K562 (cell line): ENCODE measurements around the gene PRSS22. TPM values are rescaled to one million over a fixed set of nuclear protein-coding genes. Genes with fewer than 3 reads are reported as not detected.

Experiments used
- CEBPB ChIP-seq: fragments of 450-650 bp; IDR thresholded peaks from 2 replicates; pipeline ENCODE4 v1.6.1; 2016; ENCODE audit warnings: missing genetic modification characterization, missing compliant biosample characterization
- DNMT1 ChIP-seq: fragments of 450-650 bp; IDR thresholded peaks from 2 replicates; pipeline ENCODE4 v1.6.1; 2016; ENCODE audit warnings: antibody characterized with exemption, mild to moderate bottlenecking
- E2F3 ChIP-seq: fragments of 250-450 bp; sonication (Bioruptor Pico); IDR thresholded peaks from 2 replicates; pipeline ENCODE4 v1.4.0; 2020; ENCODE audit warnings: mild to moderate bottlenecking
- KDM4B ChIP-seq, 2 experiments: fragments of 450-650 bp in 1 of 2; sonication (generic) in 1 of 2; IDR thresholded peaks; 2 replicates each; pipeline ENCODE4 v1.6.1; 2016 to 2017; ENCODE audit warnings: borderline replicate concordance in 2 of 2, antibody characterized with exemption in 1 of 2, low read depth in 1 of 2, mild to moderate bottlenecking in 1 of 2
- MAFK ChIP-seq: IDR thresholded peaks from 2 replicates; pipeline ENCODE4 v1.6.1; 2011; ENCODE audit warnings: low read length, improper control_type of control experiment
- MBD1 ChIP-seq: fragments of 250-450 bp; sonication (Bioruptor Pico); IDR thresholded peaks from 2 replicates; pipeline ENCODE4 v1.8.0; 2022; ENCODE audit warnings: inconsistent platforms
- MXD1 ChIP-seq: fragments of 250-450 bp; sonication (Bioruptor Pico); IDR thresholded peaks from 2 replicates; pipeline ENCODE4 v1.8.0; 2021; ENCODE audit warnings: borderline replicate concordance, mild to moderate bottlenecking, moderate library complexity; ENCODE audit not compliant: poor library complexity, severe bottlenecking
- NFATC3 ChIP-seq: fragments of 450-650 bp; IDR thresholded peaks from 2 replicates; pipeline ENCODE4 v1.6.1; 2017; ENCODE audit warnings: mild to moderate bottlenecking
- NR2C1 ChIP-seq, 2 experiments: fragments of 450-650 bp; IDR thresholded peaks; 2 replicates each; pipeline ENCODE4 v1.6.1; 2017; ENCODE audit warnings: mild to moderate bottlenecking in 2 of 2, antibody characterized with exemption in 1 of 2, inconsistent platforms in 1 of 2, missing compliant biosample characterization in 1 of 2, missing genetic modification characterization in 1 of 2
- POLR2AphosphoS2 ChIP-seq: IDR thresholded peaks from 2 replicates; pipeline ENCODE4 v1.6.1; 2012; ENCODE audit warnings: low read length, improper control_type of control experiment
- SAFB2 ChIP-seq: fragments of 200-400 bp; formaldehyde crosslinking; IDR thresholded peaks from 2 replicates; pipeline ENCODE4 v1.6.1; 2018; ENCODE audit warnings: borderline replicate concordance, low read length, low read depth, moderate library complexity; ENCODE audit not compliant: severe bottlenecking
- SETDB1 ChIP-seq: IDR thresholded peaks from one replicate; pipeline ENCODE4 v1.6.1; 2012; ENCODE audit warnings: low read length, control low read depth, inconsistent platforms
- SMAD2 ChIP-seq: fragments of 150-350 bp; IDR thresholded peaks from 2 replicates; pipeline ENCODE4 v1.6.1; 2014; ENCODE audit warnings: low read depth, mild to moderate bottlenecking, low read length
- TSHZ1 ChIP-seq: fragments of 250-450 bp; sonication (Bioruptor Pico); IDR thresholded peaks from 2 replicates; pipeline ENCODE4 v1.4.0; 2020; ENCODE audit warnings: mild to moderate bottlenecking, moderate library complexity
- XRCC3 ChIP-seq: fragments of 450-650 bp; IDR thresholded peaks from 2 replicates; pipeline ENCODE4 v1.6.1; 2017; ENCODE audit warnings: mild to moderate bottlenecking, moderate library complexity
- ZBTB2 ChIP-seq: fragments of 450-650 bp; IDR thresholded peaks from 2 replicates; pipeline ENCODE4 v1.6.1; 2016; ENCODE audit warnings: antibody characterized with exemption
- ZFP91 ChIP-seq: sonication (generic); formaldehyde crosslinking; IDR thresholded peaks from 2 replicates; pipeline ENCODE4 v1.8.0; 2022; ENCODE audit warnings: mild to moderate bottlenecking, missing genetic modification reagents
- ZNF23 ChIP-seq: fragments of 250-450 bp; sonication (Bioruptor Pico); IDR thresholded peaks from 2 replicates; pipeline ENCODE4 v1.4.0; 2020; ENCODE audit warnings: mild to moderate bottlenecking
- ZSCAN29 ChIP-seq: fragments of 450-650 bp; IDR thresholded peaks from 2 replicates; pipeline ENCODE4 v1.6.1; 2017
- polyA plus RNA-seq, 8 experiments: library from polyadenylated mRNA; depleted of rRNA in 4 of 8; stranded (reverse) in 5 of 8; unstranded in 3 of 8; fragments of >200 nt; fragmentation: Nextera tagmentation in 2 of 8; fragmentation: Illumina TruSeq in 1 of 8; extraction: Ambion mirVana in 2 of 8; extraction: Trizol in 1 of 8; gene quantifications; 2 replicates each; pipeline versions ENCODE4 v1.2.1 to v1.2.3, GENCODE V29; 2011 to 2014; ENCODE audit warnings: inconsistent platforms in 1 of 8, missing spikeins in 1 of 8
- total RNA-seq, 7 experiments: library from RNA; depleted of rRNA in 6 of 7; stranded (reverse); fragments of >200 nt in 6 of 7; fragmentation: Illumina TruSeq in 2 of 7; extraction: Trizol in 2 of 7; gene quantifications; 2 replicates each; pipeline versions ENCODE4 v1.2.1 to v1.2.3, GENCODE V29; 2011 to 2021; ENCODE audit warnings: low replicate concordance in 1 of 7

The PRSS22 gene
- total and polyA plus RNA-seq, 9 of the 15 experiments (the other 6 are each of a cell fraction or from before 2014, with no cell fraction given) = 0.13 to 0.42 TPM; not detected in 7

- TF ChIP-seq MXD1 = no peak
- TF ChIP-seq ZNF23 = no peak
- no peak; the same call in 1 of the 2 replicates for TF ChIP-seq ZBTB2
- TF ChIP-seq SMAD2 = no peak
- 0 out of 4 replicates have a peak, but pooled peaks of 1 of the 2 experiments have one; percentile 56 for TF ChIP-seq KDM4B (IDR thresholded peaks at IDR 0.05; ENCODE audit: borderline replicate concordance in 2 of 2, low read depth in 1 of 2)
- 0 out of 2 replicates have a peak, but pooled peaks have one; percentile 31 for TF ChIP-seq CEBPB (tag)
- peak; percentile 87; the same call in 1 of the 2 replicates for TF ChIP-seq POLR2AphosphoS2
- no peak for TF ChIP-seq TSHZ1
- no peak for TF ChIP-seq SETDB1
- TF ChIP-seq XRCC3 = no peak
- TF ChIP-seq MAFK = no peak
- no peak for TF ChIP-seq E2F3 (CRISPR knock-in tag)
- TF ChIP-seq MBD1 (CRISPR knock-in tag) = no peak
- TF ChIP-seq NR2C1 (IDR thresholded peaks at IDR 0.05) = no peak
- no peak for TF ChIP-seq NR2C1 (tag; IDR thresholded peaks at IDR 0.05)
- 0 out of 2 replicates have a peak, but pooled peaks have one; percentile 40 for TF ChIP-seq DNMT1
- no peak for TF ChIP-seq ZFP91 (CRISPR knock-in tag)
- TF ChIP-seq SAFB2 = no peak
- TF ChIP-seq ZSCAN29 = peak; percentile 51; the same call in 1 of the 2 replicates
- no peak for TF ChIP-seq NFATC3
These were observed 46.3 kb upstream of the PRSS22 start (continued) for GRCh38 chr16:2904100-2904921.
